Testis (tissue), 2 donors: ENCODE results near the gene PRKCD.

ENCODE experiments used
- CTCF ChIP-seq, 3 experiments: fragments of 450-650 bp in 2 of 3; fragments of 200-600 bp in 1 of 3; sonication (generic) in 1 of 3; IDR thresholded peaks; one replicate each; pipeline ENCODE4 v1.5.1; 2016 to 2019; ENCODE audit warnings: antibody characterized with exemption in 3 of 3, mild to moderate bottlenecking in 2 of 3, moderate library complexity in 1 of 3
- POLR2A ChIP-seq: fragments of 450-650 bp; IDR thresholded peaks from one replicate; pipeline ENCODE4 v1.6.1; 2017; ENCODE audit warnings: antibody characterized with exemption, mild to moderate bottlenecking, moderate library complexity

GRCh38 chr3:53232641-53233377 lies 71.8 kb downstream of the PRKCD start:
- TF ChIP-seq POLR2A: no peak
- TF ChIP-seq CTCF (IDR thresholded peaks at IDR 0.05): no peak
